OCI-LY1 (cell line): ENCODE measurements around the gene IQCM.
A peak's percentile ranks its signal among the peaks of the same experiment; 100 is the strongest.

ENCODE experiments used
- H2AFZ ChIP-seq: fragments of 200-600 bp; sonication (generic), shearing (Covaris generic); 2 replicates; pipeline ENCODE4 v1.6.0; 2014; ENCODE audit warnings: antibody characterized with exemption, mild to moderate bottlenecking, low read length
- H3F3A ChIP-seq: fragments of 200-600 bp; sonication (generic), shearing (Covaris generic); 2 replicates; pipeline ENCODE4 v1.6.0; 2014; ENCODE audit warnings: mild to moderate bottlenecking, antibody characterized with exemption, low read length, moderate library complexity; ENCODE audit not compliant: insufficient read depth
- H3K27ac ChIP-seq: fragments of 200-600 bp; sonication (generic); 2 replicates; pipeline ENCODE4 v1.5.1; 2014; ENCODE audit warnings: low read length, mixed run types, mild to moderate bottlenecking, low read depth; ENCODE audit not compliant: poor library complexity, severe bottlenecking
- H3K27me3 ChIP-seq: fragments of 200-600 bp; sonication (generic); 2 replicates; pipeline ENCODE4 v1.6.0; 2014; ENCODE audit warnings: antibody characterized with exemption, mild to moderate bottlenecking, low read length, moderate library complexity; ENCODE audit not compliant: insufficient read depth
- H3K36me3 ChIP-seq: fragments of 200-600 bp; sonication (generic); 2 replicates; pipeline ENCODE4 v1.6.1; 2014; ENCODE audit warnings: mild to moderate bottlenecking, antibody characterized with exemption, low read length, moderate library complexity, mixed read lengths; ENCODE audit not compliant: insufficient read depth
- H3K4me1 ChIP-seq: fragments of 200-600 bp; sonication (generic); 2 replicates; pipeline ENCODE4 v1.5.1; 2014; ENCODE audit warnings: mild to moderate bottlenecking, low read length, moderate library complexity; ENCODE audit not compliant: insufficient read depth, severe bottlenecking
- H3K4me2 ChIP-seq: fragments of 200-600 bp; sonication (generic), shearing (Covaris generic); 2 replicates; pipeline ENCODE4 v1.6.1; 2014; ENCODE audit warnings: low read length
- H3K4me3 ChIP-seq: fragments of 200-600 bp; sonication (generic); 2 replicates; pipeline ENCODE4 v1.5.1; 2014; ENCODE audit warnings: low read length, low read depth, mild to moderate bottlenecking, mixed read lengths; ENCODE audit not compliant: poor library complexity, severe bottlenecking
- H3K79me2 ChIP-seq: fragments of 200-600 bp; shearing (Covaris generic); 2 replicates; pipeline ENCODE4 v1.6.1; 2016; ENCODE audit warnings: mixed run types, low read length, mixed read lengths; ENCODE audit not compliant: insufficient read depth
- H3K9ac ChIP-seq: fragments of 200-600 bp; sonication (generic), shearing (Covaris generic); 2 replicates; pipeline ENCODE4 v1.6.1; 2014; ENCODE audit warnings: mild to moderate bottlenecking, low read length, mixed read lengths
- H3K9me2 ChIP-seq: fragments of 200-600 bp; sonication (generic), shearing (Covaris generic); 2 replicates; pipeline ENCODE4 v1.6.1; 2014; ENCODE audit warnings: low read depth, mild to moderate bottlenecking, low read length, mixed read lengths
- H3K9me3 ChIP-seq: fragments of 200-600 bp; shearing (Covaris generic); 2 replicates; pipeline ENCODE4 v1.6.1; 2014; ENCODE audit warnings: low read length, mixed read lengths
- H4K20me1 ChIP-seq: fragments of 200-600 bp; sonication (generic), shearing (Covaris generic); 2 replicates; pipeline ENCODE4 v1.6.0; 2016; ENCODE audit warnings: mild to moderate bottlenecking, low read length; ENCODE audit not compliant: insufficient read depth
- EZH2 ChIP-seq: fragments of 200-600 bp; sonication (generic), shearing (Covaris generic); IDR thresholded peaks from 2 replicates; pipeline ENCODE4 v1.8.0; 2017; ENCODE audit warnings: borderline replicate concordance, mixed run types, mild to moderate bottlenecking, antibody characterized with exemption, low read length, moderate library complexity, mixed read lengths
- TF ChIP-seq, protein P1 (sequence below): fragments of 200-600 bp; sonication (generic), shearing (Covaris generic); IDR thresholded peaks from 2 replicates; pipeline ENCODE4 v1.5.1; 2017; ENCODE audit warnings: mild to moderate bottlenecking, antibody characterized with exemption, low read length, moderate library complexity, mixed read lengths

The IQCM gene

DNA sequence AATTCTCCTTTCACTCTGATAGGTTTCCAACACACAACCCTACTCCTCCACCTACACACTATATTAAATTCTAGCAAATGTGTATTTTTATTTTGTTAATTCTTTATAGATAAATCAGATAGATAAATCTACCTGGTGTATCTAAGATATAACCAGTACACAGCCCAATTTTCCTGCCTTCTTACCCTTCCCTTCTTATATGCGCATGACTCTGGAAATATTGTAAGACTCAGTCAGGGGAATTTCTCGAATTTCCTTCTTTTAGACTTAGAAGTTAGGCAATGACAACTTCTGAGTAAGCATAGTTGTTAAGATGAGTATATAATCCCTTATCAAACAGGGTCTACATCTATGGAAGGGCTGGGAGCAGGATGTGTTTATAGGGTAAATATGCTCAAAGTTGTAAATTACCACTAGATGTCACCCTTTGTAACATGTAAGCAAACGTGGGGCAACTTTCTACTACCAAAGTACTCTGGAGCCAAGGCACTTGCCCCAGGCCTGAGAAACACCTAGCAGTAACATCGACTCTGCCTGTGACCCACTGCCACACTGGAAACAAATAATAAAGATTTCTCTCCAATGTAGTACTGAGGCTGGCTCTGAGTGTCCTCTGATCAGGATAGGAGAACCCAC lies 444.7 kb downstream of the IQCM start:
- no peak overlapping the region for H2AFZ ChIP-seq
- H3F3A ChIP-seq, result no peaks in the 10 kb centered on the region
- no peaks in the 10 kb centered on the region for H3K36me3 ChIP-seq
- no peaks in the 10 kb centered on the region for H3K9me2 ChIP-seq
- H3K27me3 ChIP-seq, result no peaks in the 10 kb centered on the region
- no peaks in the 10 kb centered on the region for H3K9me3 ChIP-seq
- no peaks in the 10 kb centered on the region for H4K20me1 ChIP-seq
- H3K4me3 ChIP-seq, result no peak overlapping the region
- H3K27ac ChIP-seq, result no peak overlapping the region
- TF ChIP-seq, protein P1, sequence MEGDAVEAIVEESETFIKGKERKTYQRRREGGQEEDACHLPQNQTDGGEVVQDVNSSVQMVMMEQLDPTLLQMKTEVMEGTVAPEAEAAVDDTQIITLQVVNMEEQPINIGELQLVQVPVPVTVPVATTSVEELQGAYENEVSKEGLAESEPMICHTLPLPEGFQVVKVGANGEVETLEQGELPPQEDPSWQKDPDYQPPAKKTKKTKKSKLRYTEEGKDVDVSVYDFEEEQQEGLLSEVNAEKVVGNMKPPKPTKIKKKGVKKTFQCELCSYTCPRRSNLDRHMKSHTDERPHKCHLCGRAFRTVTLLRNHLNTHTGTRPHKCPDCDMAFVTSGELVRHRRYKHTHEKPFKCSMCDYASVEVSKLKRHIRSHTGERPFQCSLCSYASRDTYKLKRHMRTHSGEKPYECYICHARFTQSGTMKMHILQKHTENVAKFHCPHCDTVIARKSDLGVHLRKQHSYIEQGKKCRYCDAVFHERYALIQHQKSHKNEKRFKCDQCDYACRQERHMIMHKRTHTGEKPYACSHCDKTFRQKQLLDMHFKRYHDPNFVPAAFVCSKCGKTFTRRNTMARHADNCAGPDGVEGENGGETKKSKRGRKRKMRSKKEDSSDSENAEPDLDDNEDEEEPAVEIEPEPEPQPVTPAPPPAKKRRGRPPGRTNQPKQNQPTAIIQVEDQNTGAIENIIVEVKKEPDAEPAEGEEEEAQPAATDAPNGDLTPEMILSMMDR, result peak; percentile 56; the same call in 1 of the 2 replicates
- no peak for TF ChIP-seq EZH2
- no peak overlapping the region for H3K4me2 ChIP-seq
- no peak overlapping the region for H3K9ac ChIP-seq
- H3K79me2 ChIP-seq, result no peaks in the 10 kb centered on the region
- no peaks in the 10 kb centered on the region for H3K4me1 ChIP-seq

DNA sequence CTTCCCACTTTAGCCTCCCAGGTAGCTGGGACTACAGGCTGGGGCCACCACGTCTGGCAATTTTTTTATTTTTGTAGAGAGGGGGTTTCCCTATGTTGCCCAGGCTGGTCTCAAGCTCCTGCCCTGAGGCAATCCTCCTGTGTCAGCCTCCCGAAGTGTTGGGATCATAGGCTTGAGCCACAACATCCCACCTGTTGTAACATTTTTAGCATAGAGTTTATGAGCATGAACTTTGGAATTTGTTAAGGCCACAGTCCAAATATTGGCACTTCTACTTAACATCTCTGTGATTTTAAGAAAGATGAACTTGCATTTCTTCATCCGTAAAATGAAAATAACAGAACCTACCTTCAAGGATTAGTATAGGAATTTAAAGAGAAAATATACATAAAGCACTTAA lies 445.6 kb downstream of the IQCM start:
- Histone ChIP-seq H3K27ac (no peak overlapping the region), H3K9me3 (no peaks in the 10 kb centered on the region), H3K79me2 (no peaks in the 10 kb centered on the region), H2AFZ (no peak overlapping the region), H4K20me1 (no peaks in the 10 kb centered on the region), H3K9ac (no peak overlapping the region), H3F3A (no peaks in the 10 kb centered on the region), H3K4me3 (no peak overlapping the region), H3K27me3 (no peaks in the 10 kb centered on the region), H3K36me3 (no peaks in the 10 kb centered on the region), H3K4me1 (no peaks in the 10 kb centered on the region), H3K9me2 (no peaks in the 10 kb centered on the region), H3K4me2 (no peak overlapping the region)
- TF ChIP-seq EZH2, result no peak
- TF ChIP-seq, protein P1, result no peak

DNA sequence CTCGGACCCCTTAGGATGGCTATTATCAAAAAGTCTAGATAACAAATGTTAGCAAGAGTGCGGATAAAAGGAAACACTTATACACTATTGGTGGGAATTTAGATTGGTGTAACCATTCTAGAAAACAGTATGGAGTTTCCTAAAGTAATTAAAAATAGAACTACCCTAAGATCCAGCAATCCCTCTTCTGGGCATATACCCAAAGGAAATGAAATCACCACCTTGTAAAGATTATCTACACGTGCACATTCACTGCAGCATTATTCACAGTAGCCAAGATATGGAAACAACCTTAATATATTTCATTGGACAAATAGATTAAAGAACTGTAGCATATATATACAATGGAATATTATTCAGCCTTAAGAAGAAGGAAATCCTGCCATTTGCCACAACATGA lies 462.4 kb downstream of the IQCM start:
- Histone ChIP-seq H3K9ac (no peak overlapping the region), H3K27ac (no peak overlapping the region), H2AFZ (no peak overlapping the region), H3K9me2 (no peaks in the 10 kb centered on the region), H3K4me3 (no peak overlapping the region), H4K20me1 (no peaks in the 10 kb centered on the region), H3K79me2 (no peaks in the 10 kb centered on the region), H3K9me3 (no peaks in the 10 kb centered on the region), H3F3A (no peaks in the 10 kb centered on the region), H3K4me1 (no peaks in the 10 kb centered on the region), H3K4me2 (no peak overlapping the region), H3K27me3 (no peaks in the 10 kb centered on the region), H3K36me3 (no peaks in the 10 kb centered on the region)
- no peak for TF ChIP-seq EZH2
- TF ChIP-seq, protein P1, result no peak
